Heart right ventricle (tissue), 16 donors: ENCODE data around the gene ANO4. TPM values are rescaled to one million over a fixed set of nuclear protein-coding genes. Genes with fewer than 3 reads are reported as not detected.

Experiments
- ATAC-seq, 8 donors: fragments of 200-7000 bp; cut with Tn5 transposase; one replicate each; pipeline ENCODE4 v1.9.1; 2020; ENCODE audit warnings: mild to moderate bottlenecking in 8 of 8, moderate library complexity in 8 of 8, moderate number of reproducible peaks in 1 of 8
- DNase-seq, 2 donors: peaks; one replicate each; pipeline ENCODE4 v3.0.0-alpha.2; 2020
- H3K27ac ChIP-seq, 10 donors: fragments of 200-600 bp; sonication (generic) in 2 of 10; one replicate each; pipeline versions ENCODE4 v1.5.0 to v1.8.0; 2020 to 2022; ENCODE audit warnings: mild to moderate bottlenecking in 3 of 10
- H3K27me3 ChIP-seq, 7 donors: fragments of 200-600 bp; one replicate each; pipeline ENCODE4 v1.8.0; 2021 to 2022; ENCODE audit warnings: mild to moderate bottlenecking in 2 of 7
- H3K36me3 ChIP-seq, 9 donors: fragments of 200-600 bp; sonication (generic) in 1 of 9; one replicate each; pipeline versions ENCODE4 v1.5.0 to v1.8.0; 2020 to 2022; ENCODE audit warnings: mild to moderate bottlenecking in 2 of 9
- H3K4me1 ChIP-seq, 9 donors: fragments of 200-600 bp; sonication (generic) in 1 of 9; one replicate each; pipeline versions ENCODE4 v1.5.0 to v1.8.0; 2020 to 2022; ENCODE audit warnings: mild to moderate bottlenecking in 4 of 9
- H3K4me3 ChIP-seq, 10 donors: fragments of 200-600 bp; sonication (generic) in 2 of 10; one replicate each; pipeline versions ENCODE4 v1.5.0 to v1.8.0; 2020 to 2022; ENCODE audit warnings: mild to moderate bottlenecking in 7 of 10, moderate library complexity in 2 of 10
- H3K9me3 ChIP-seq, 11 donors: fragments of 200-600 bp in 10 of 11; sonication (generic) in 2 of 11; one replicate each; pipeline versions ENCODE4 v1.5.0 to v1.8.0; 2013 to 2022; ENCODE audit warnings: mild to moderate bottlenecking in 2 of 11, control low read depth in 1 of 11, moderate library complexity in 1 of 11
- CTCF ChIP-seq, 9 donors: fragments of 200-600 bp; sonication (generic) in 2 of 9; IDR thresholded peaks; one replicate each; pipeline versions ENCODE4 v1.5.0 to v1.8.0; 2021 to 2022; ENCODE audit warnings: antibody characterized with exemption in 9 of 9, mild to moderate bottlenecking in 5 of 9, moderate library complexity in 1 of 9
- WGBS, 2 donors: extraction: QIAGEN DNeasy Blood & Tissue Kit; methylation state at CpG; one replicate each; pipeline ENCODE4 v1.1.7; 2013; ENCODE audit warnings: inconsistent platforms in 1 of 2; 5-methylcytosine and 5-hydroxymethylcytosine counted together
- intact Hi-C, 10 donors: fragments of 100-400 bp; cut with DNase I; formaldehyde crosslinking; loops; one replicate each; pipeline versions ENCODE4 v1.11.1 to v1.14.2; 2022
- polyA plus RNA-seq, 2 donors: library from polyadenylated mRNA; stranded (reverse); fragments of 200-250 nt; gene quantifications; one replicate each; pipeline ENCODE4 v1.2.3, GENCODE V29; 2013
- total RNA-seq, 10 donors: library from RNA; stranded (reverse); fragmentation: NEBNext Ultra II Directional in 3 of 10; extraction: Animal tissue kit (Norgen Biotek cat#: 25700) in 3 of 10; gene quantifications; one replicate each; pipeline versions ENCODE4 v1.2.1 to v1.2.4, GENCODE V29; 2021 to 2023
- donor health status: Arrhythmogenic right ventricular cardiomyopathy.
- donor health status: ischemic (EF 13 %, LVEDD 7.1; RV severe dilation, severe dysfunction).
- donor health status: healthy with polysubstance abuse.
- donor health status: DM: no; HTN: yes; CAD: no.
- donor health status: DM: no; HTN: no; CAD: no.
- donor health status: ischemic (EF 25% LVEDD 6.9; RV normal size, moderate dysfunction).
- donor health status: ischemic (EF 25% LVEDD 5.7; RV mildly dilated, moderate dysfunction).
- donor health status: healthy.
- donor health status: DM: yes; HTN: yes; CAD: no.
- donor health status: Ischemic cardiomyopathy.
- donor health status: ischemic (EF 35%, LVEDD 5.7; RV mildly dilated, moderate dysfunction).
- donor health status: nonischemic (EF 11% LVEDD 7.7; RV severe dilation, severe dysfunction).
- donor health status: DM: yes; HTN: yes; CAD: no.
- donor health status: PGD.
- donor health status: ischemic (EF 29% LVEDD 5.4; RV normal size, mild dysfunction).
- donor health status: nonischemic (EF 23%, LVEDD 6.1; RV moderate dilation, normal function).

The ANO4 gene
- total and polyA plus RNA-seq, 12 donors, result 0.08 to 0.45 (median 0.19) TPM; not detected in 5

- no peaks in the 10 kb centered on the region for H3K27me3 ChIP-seq
- intact Hi-C loops, result no loop called here
- 85 to 88% methylated on average over 6 of the region's 6 CpGs for WGBS, 2 donors
- H3K36me3 ChIP-seq, result no peaks in the 10 kb centered on the region
- no peak overlapping the region for H3K27ac ChIP-seq
- ATAC-seq (no peak), DNase-seq (no peak)
- H3K4me1 ChIP-seq, result no peaks in the 10 kb centered on the region
- H3K9me3 ChIP-seq, result no peaks in the 10 kb centered on the region
- no peak overlapping the region for H3K4me3 ChIP-seq
- TF ChIP-seq CTCF (IDR thresholded peaks at IDR 0.05), result no peak
Observed at GRCh38 chr12:100830003-100830795, 35.6 kb downstream of the ANO4 start.

DNA sequence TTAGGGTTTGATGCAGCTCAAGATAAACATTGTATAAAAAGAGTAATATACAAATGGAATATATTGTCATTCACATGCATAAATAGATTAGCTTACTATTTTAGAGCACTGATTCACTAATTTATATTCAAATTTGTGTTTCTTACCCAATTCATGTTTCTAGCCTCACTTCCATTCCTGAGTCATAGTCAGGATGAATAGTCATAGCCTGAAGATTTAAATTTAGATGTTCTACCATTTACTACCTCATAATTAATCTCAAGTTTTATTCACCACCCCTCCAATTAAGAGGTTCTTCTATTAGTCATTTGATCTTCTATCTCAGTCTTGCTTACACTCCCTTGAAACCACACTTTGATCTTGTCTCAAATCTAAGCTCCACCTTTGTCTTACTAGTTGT, 38.7 kb downstream of the ANO4 start:
- intact Hi-C loops, result no loop called here
- ATAC-seq (no peak), DNase-seq (no peak)
- no peaks in the 10 kb centered on the region for H3K4me1 ChIP-seq
- H3K27ac ChIP-seq, result no peak overlapping the region
- H3K4me3 ChIP-seq, result no peak overlapping the region
- no peaks in the 10 kb centered on the region for H3K9me3 ChIP-seq
- no peak for TF ChIP-seq CTCF (IDR thresholded peaks at IDR 0.05)
- H3K36me3 ChIP-seq, result no peaks in the 10 kb centered on the region
- H3K27me3 ChIP-seq, result no peaks in the 10 kb centered on the region

DNA sequence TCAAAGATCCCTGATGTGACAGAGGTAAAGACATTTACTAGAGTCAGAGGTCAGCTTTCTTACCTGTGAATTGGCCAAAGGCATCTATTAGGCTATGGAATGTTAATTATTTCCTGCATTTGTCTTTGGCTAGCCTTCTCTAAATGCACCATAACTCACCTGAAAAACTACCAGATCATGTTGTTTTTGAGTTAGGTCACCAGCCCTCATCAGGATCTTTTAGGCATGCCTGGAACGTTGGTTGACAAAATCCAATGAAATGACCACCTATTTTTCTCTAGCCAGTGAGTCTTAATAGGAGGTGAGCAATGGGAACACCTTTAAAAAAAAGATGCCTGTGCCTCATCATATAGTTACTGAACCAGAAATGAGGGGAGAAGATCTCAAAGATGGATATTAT, 46.2 kb downstream of the ANO4 start:
- Histone ChIP-seq H3K4me1 (no peaks in the 10 kb centered on the region), H3K27ac (no peak overlapping the region), H3K4me3 (no peak overlapping the region), H3K27me3 (no peaks in the 10 kb centered on the region), H3K36me3 (no peaks in the 10 kb centered on the region), H3K9me3 (no peaks in the 10 kb centered on the region)
- WGBS, 2 donors, result 73 to 78% methylated on average over 1 of the region's 1 CpG
- intact Hi-C loops, result no loop called here
- ATAC-seq (no peak), DNase-seq (no peak)
- TF ChIP-seq CTCF (IDR thresholded peaks at IDR 0.05), result no peak

DNA sequence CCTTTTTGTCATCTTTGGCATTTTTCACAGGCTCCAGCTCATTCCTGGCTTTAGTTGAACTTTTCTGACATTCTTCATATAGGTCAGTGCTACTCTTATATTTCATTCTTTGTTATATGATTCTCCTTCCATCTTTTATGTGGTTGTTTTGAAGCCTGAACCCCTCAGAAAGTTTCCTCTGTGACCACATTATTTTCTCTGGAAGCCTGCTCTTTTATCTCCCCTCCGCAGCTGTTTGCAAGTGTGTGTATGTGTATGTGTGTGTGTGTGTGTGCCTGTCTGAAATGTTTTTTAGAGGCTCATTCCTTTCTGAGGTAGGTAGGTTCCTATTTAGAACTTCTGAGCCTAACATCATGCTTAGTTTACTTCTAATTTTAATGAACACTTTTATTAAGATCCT, 47.6 kb downstream of the ANO4 start:
- TF ChIP-seq CTCF (IDR thresholded peaks at IDR 0.05), result no peak
- intact Hi-C loops, result no loop called here

More for the DNA sequence above, 47.6 kb downstream of the ANO4 start:
- H3K4me1 ChIP-seq, result no peaks in the 10 kb centered on the region
- 32 to 48% methylated on average over 1 of the region's 1 CpG for WGBS, 2 donors
- DNase-seq (no peak), ATAC-seq (no peak)
- no peaks in the 10 kb centered on the region for H3K36me3 ChIP-seq
- H3K4me3 ChIP-seq, result no peak overlapping the region
- no peaks in the 10 kb centered on the region for H3K9me3 ChIP-seq
- H3K27me3 ChIP-seq, result no peaks in the 10 kb centered on the region
- H3K27ac ChIP-seq, result no peak overlapping the region
